Esophagus muscularis mucosa (tissue), 4 donors: ENCODE results near the gene DOCK7.

Experiments used
- EP300 ChIP-seq: sonication (generic); formaldehyde crosslinking; IDR thresholded peaks from one replicate; pipeline ENCODE4 v1.6.1; 2017; ENCODE audit warnings: antibody characterized with exemption
- POLR2A ChIP-seq: fragments of 450-650 bp; IDR thresholded peaks from one replicate; pipeline ENCODE4 v1.6.1; 2017; ENCODE audit warnings: antibody characterized with exemption, moderate library complexity, mild to moderate bottlenecking, low read depth
- POLR2AphosphoS5 ChIP-seq, 2 donors: sonication (generic); formaldehyde crosslinking; IDR thresholded peaks; one replicate each; pipeline ENCODE4 v1.6.1; 2017; ENCODE audit warnings: antibody characterized with exemption in 2 of 2
- TF ChIP-seq, protein P1 (sequence below), 3 experiments: fragments of 200-600 bp in 2 of 3; fragments of 450-650 bp in 1 of 3; sonication (generic) in 2 of 3; IDR thresholded peaks; one replicate each; pipeline ENCODE4 v1.5.1; 2017 to 2019; ENCODE audit warnings: antibody characterized with exemption in 3 of 3, mild to moderate bottlenecking in 2 of 3, moderate library complexity in 1 of 3

DNA sequence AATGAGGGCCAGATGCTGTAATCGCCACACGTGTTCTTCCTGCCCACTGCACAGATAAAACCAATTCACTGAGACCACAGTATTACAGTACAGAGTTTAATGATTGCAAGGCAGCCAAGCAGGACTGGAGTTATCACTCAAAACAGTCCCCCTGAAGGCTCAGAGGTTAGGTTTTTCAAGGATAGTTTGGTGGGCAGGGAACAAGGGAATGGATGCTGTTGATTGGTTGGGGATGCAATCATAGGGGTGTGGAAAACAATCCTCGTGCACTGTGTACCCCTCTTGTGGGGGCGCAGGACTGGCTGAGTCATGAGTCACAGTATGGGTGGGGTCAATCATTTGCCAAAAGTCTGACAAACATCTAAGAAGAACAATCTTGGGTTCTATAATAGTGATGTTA lies 263.8 kb downstream of the DOCK7 start:
- TF ChIP-seq, protein P1, sequence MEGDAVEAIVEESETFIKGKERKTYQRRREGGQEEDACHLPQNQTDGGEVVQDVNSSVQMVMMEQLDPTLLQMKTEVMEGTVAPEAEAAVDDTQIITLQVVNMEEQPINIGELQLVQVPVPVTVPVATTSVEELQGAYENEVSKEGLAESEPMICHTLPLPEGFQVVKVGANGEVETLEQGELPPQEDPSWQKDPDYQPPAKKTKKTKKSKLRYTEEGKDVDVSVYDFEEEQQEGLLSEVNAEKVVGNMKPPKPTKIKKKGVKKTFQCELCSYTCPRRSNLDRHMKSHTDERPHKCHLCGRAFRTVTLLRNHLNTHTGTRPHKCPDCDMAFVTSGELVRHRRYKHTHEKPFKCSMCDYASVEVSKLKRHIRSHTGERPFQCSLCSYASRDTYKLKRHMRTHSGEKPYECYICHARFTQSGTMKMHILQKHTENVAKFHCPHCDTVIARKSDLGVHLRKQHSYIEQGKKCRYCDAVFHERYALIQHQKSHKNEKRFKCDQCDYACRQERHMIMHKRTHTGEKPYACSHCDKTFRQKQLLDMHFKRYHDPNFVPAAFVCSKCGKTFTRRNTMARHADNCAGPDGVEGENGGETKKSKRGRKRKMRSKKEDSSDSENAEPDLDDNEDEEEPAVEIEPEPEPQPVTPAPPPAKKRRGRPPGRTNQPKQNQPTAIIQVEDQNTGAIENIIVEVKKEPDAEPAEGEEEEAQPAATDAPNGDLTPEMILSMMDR (IDR thresholded peaks at IDR 0.05): no peak
- TF ChIP-seq POLR2AphosphoS5 (IDR thresholded peaks at IDR 0.05): no peak
- no peak for TF ChIP-seq POLR2A
- TF ChIP-seq EP300: no peak
